Right lobe of liver (tissue), 4 donors: ENCODE data around the gene EPHX1.

Experiments
- CTCF ChIP-seq, 4 donors: fragments of 200-600 bp in 3 of 4; fragments of 450-650 bp in 1 of 4; IDR thresholded peaks; one replicate each; pipeline versions ENCODE4 v1.5.1 to v1.8.0; 2016 to 2022; ENCODE audit warnings: antibody characterized with exemption in 4 of 4, mild to moderate bottlenecking in 2 of 4
- POLR2A ChIP-seq: fragments of 450-650 bp; IDR thresholded peaks from one replicate; pipeline ENCODE4 v1.6.1; 2017; ENCODE audit warnings: antibody characterized with exemption, mild to moderate bottlenecking
- donor health status: DM: no; HTN: no; CAD: no.
- donor health status: DM: no; HTN: no; CAD: no.
- donor health status: DM: no; HTN: yes; CAD: no.

- TF ChIP-seq CTCF (IDR thresholded peaks at IDR 0.05): no peak
- TF ChIP-seq POLR2A: no peak
These were observed 49.2 kb downstream of the EPHX1 start for GRCh38 chr1:225859151-225859550.
